MM.1S (cell line): Measurements from ENCODE around the gene NCAPD3.

Experiments
- CTCF ChIP-seq: fragments of 300-600 bp; sonication (generic); IDR thresholded peaks from 2 replicates; pipeline ENCODE4 v1.5.1; 2016; ENCODE audit warnings: antibody characterized with exemption, low read length, mixed read lengths
- EZH2 ChIP-seq: fragments of 300-600 bp; sonication (generic); optimal IDR thresholded peaks from 2 replicates; pipeline ENCODE3; 2017; ENCODE audit warnings: low read depth, mild to moderate bottlenecking, antibody characterized with exemption, low read length, mixed read lengths
- EZH2phosphoT487 ChIP-seq: fragments of 300-600 bp; sonication (generic); IDR thresholded peaks from 2 replicates; pipeline ENCODE4 v1.6.1; 2018; ENCODE audit warnings: antibody characterized with exemption, low read length

- TF ChIP-seq EZH2phosphoT487 = no peak
- TF ChIP-seq CTCF = no peak
- no peak for TF ChIP-seq EZH2
These were observed 42.7 kb upstream of the NCAPD3 start for GRCh38 chr11:134266440-134266839.
